HepG2 (cell line): Measurements from ENCODE around the gene OR52B2.

Source experiments
- HOMEZ ChIP-seq: IDR thresholded peaks from 2 replicates; pipeline ENCODE4 v1.6.1; 2016; ENCODE audit warnings: low read depth
- MYC ChIP-seq: sonication (generic); formaldehyde crosslinking; IDR thresholded peaks from 2 replicates; pipeline ENCODE4 v1.9.0; 2021; ENCODE audit warnings: missing genetic modification reagents, borderline replicate concordance
- NBN ChIP-seq: fragments of 450-650 bp; conservative IDR thresholded peaks from 2 replicates; pipeline ENCODE4 v1.6.1; 2017
- NRL ChIP-seq: sonication (generic); formaldehyde crosslinking; IDR thresholded peaks from 2 replicates; pipeline ENCODE4 v1.5.0; 2020; ENCODE audit warnings: missing genetic modification reagents, mild to moderate bottlenecking, moderate library complexity, borderline replicate concordance
- PCBP2 ChIP-seq: fragments of 200-400 bp; formaldehyde crosslinking; optimal IDR thresholded peaks from 2 replicates; pipeline ENCODE3; 2018; ENCODE audit warnings: low read length, low read depth; ENCODE audit not compliant: poor library complexity, severe bottlenecking
- SRSF1 ChIP-seq: fragments of 200-400 bp; formaldehyde crosslinking; optimal IDR thresholded peaks from 2 replicates; pipeline ENCODE3; 2017; ENCODE audit warnings: mild to moderate bottlenecking, low read depth, low read length, moderate library complexity
- ZNF598 ChIP-seq: sonication (generic); formaldehyde crosslinking; IDR thresholded peaks from 2 replicates; pipeline ENCODE4 v1.5.1; 2020; ENCODE audit warnings: mild to moderate bottlenecking, missing genetic modification reagents, borderline replicate concordance
- ZNF772 ChIP-seq: sonication (generic); formaldehyde crosslinking; IDR thresholded peaks from 2 replicates; pipeline ENCODE4 v1.5.0; 2020; ENCODE audit warnings: mild to moderate bottlenecking, missing genetic modification reagents
- TF ChIP-seq, protein P1 (sequence below): sonication (generic); formaldehyde crosslinking; IDR thresholded peaks from 2 replicates; pipeline ENCODE4 v1.4.0; 2020; ENCODE audit warnings: mild to moderate bottlenecking, missing genetic modification reagents
- TF ChIP-seq, protein P2 (sequence below): sonication (generic); formaldehyde crosslinking; IDR thresholded peaks from 2 replicates; pipeline ENCODE4 v1.5.0; 2020; ENCODE audit warnings: mild to moderate bottlenecking, missing genetic modification reagents, moderate library complexity

DNA sequence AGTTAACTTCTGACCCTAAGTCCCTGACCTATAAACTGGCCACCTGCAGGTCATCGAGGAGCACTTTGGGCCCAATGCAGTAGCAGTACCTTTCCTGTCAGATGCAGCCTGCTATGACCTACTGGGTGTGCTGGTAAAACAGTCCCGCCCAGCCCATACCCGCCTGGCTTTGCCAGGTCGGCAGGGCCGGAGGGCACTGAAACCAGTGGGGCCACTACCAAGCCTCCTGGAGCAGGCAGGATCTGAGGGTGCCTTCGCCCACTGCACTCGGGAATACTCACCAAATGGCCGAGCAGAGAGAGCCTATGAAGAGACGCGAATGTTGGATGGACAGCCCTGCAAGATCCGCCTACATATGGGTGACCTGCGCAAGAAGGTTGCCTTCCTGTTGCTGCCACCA lies 39.7 kb upstream of the OR52B2 start:
- TF ChIP-seq ZNF772 (CRISPR knock-in tag) (no peak), HOMEZ (CRISPR knock-in tag) (no peak), NRL (CRISPR knock-in tag) (no peak), PCBP2 (no peak), ZNF598 (CRISPR knock-in tag) (no peak), MYC (CRISPR knock-in tag) (no peak), NBN (no peak), SRSF1 (no peak)
- TF ChIP-seq, protein P1, sequence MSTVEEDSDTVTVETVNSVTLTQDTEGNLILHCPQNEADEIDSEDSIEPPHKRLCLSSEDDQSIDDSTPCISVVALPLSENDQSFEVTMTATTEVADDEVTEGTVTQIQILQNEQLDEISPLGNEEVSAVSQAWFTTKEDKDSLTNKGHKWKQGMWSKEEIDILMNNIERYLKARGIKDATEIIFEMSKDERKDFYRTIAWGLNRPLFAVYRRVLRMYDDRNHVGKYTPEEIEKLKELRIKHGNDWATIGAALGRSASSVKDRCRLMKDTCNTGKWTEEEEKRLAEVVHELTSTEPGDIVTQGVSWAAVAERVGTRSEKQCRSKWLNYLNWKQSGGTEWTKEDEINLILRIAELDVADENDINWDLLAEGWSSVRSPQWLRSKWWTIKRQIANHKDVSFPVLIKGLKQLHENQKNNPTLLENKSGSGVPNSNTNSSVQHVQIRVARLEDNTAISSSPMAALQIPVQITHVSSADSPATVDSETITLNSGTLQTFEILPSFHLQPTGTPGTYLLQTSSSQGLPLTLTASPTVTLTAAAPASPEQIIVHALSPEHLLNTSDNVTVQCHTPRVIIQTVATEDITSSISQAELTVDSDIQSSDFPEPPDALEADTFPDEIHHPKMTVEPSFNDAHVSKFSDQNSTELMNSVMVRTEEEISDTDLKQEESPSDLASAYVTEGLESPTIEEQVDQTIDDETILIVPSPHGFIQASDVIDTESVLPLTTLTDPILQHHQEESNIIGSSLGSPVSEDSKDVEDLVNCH = no peak
- TF ChIP-seq, protein P2, sequence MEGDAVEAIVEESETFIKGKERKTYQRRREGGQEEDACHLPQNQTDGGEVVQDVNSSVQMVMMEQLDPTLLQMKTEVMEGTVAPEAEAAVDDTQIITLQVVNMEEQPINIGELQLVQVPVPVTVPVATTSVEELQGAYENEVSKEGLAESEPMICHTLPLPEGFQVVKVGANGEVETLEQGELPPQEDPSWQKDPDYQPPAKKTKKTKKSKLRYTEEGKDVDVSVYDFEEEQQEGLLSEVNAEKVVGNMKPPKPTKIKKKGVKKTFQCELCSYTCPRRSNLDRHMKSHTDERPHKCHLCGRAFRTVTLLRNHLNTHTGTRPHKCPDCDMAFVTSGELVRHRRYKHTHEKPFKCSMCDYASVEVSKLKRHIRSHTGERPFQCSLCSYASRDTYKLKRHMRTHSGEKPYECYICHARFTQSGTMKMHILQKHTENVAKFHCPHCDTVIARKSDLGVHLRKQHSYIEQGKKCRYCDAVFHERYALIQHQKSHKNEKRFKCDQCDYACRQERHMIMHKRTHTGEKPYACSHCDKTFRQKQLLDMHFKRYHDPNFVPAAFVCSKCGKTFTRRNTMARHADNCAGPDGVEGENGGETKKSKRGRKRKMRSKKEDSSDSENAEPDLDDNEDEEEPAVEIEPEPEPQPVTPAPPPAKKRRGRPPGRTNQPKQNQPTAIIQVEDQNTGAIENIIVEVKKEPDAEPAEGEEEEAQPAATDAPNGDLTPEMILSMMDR (CRISPR knock-in tag) = no peak
